ENCODE data around the gene PITPNC1.

Gene PITPNC1

GRCh38 chr17:67730731-67731130 lies 353.6 kb downstream of the PITPNC1 start:
- no peak for DNase-seq (ENCODE audit: low read depth)

GRCh38 chr17:67733449-67733848 lies 356.4 kb downstream of the PITPNC1 start:
- DNase-seq (ENCODE audit: low read depth): no peak

DNA sequence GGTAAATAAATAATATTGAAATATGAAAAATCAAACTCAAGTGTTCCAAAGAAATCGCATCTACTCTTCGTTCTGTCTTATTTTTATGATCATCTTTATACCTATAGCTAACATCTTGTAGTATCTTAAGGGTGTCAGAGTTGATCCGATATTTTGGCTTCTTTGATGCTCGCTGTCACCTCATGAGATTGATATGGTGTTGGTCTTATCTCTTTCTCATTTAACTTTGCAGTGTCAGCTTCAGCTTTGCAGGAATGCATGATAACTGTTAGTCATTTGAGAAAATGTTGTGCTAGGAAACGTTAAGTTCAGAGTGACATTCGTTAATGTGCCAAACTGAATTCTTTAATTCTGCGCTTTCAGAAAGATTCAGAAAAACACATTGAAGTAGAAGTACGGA lies 360.1 kb downstream of the PITPNC1 start:
- no peak for DNase-seq (ENCODE audit: low read depth)

DNA sequence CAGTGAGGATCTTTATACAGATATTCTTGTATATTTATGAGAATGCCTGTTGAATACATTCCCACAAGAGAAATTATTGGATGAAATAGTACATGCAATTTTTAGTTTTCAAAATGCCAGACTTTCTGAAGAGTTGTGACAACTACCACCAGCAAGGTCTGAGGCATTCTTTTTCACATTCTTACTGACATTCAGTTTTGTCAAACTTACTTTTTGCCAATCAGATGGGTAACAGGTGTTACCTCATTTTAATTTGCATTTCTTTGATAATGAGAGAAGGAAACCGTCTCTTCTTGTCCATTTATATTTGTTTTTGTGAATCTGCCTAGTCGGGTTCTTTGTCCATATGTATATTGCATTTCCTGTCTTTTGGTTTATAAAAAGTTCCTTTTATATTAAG lies 364.9 kb downstream of the PITPNC1 start:
- no peak for DNase-seq (ENCODE audit: low read depth)
